Rectal smooth muscle tissue (tissue), 1 donor: ENCODE data around the gene MTG1.
"Not testable (repeated sequence)": the region's sequence is repeated elsewhere in the genome, so short reads cannot be mapped to it uniquely, and the experiment has no call there.

Experiments
- H3K27ac ChIP-seq: one replicate; pipeline ENCODE4 v1.7.0; 2013; ENCODE audit warnings: low read depth, low read length, inconsistent platforms
- H3K27me3 ChIP-seq: one replicate; pipeline ENCODE4 v1.7.0; 2013; ENCODE audit warnings: low read length; ENCODE audit not compliant: control insufficient read depth, insufficient read depth
- H3K36me3 ChIP-seq: one replicate; pipeline ENCODE4 v1.7.0; 2013; ENCODE audit warnings: low read length; ENCODE audit not compliant: control insufficient read depth, insufficient read depth
- H3K4me1 ChIP-seq: one replicate; pipeline ENCODE4 v1.7.0; 2013; ENCODE audit warnings: low read length; ENCODE audit not compliant: control insufficient read depth, insufficient read depth
- H3K4me3 ChIP-seq: one replicate; pipeline ENCODE4 v1.7.0; 2013; ENCODE audit warnings: low read length
- H3K9ac ChIP-seq: one replicate; pipeline ENCODE4 v1.7.0; 2013; ENCODE audit warnings: low read length

MTG1 gene

DNA sequence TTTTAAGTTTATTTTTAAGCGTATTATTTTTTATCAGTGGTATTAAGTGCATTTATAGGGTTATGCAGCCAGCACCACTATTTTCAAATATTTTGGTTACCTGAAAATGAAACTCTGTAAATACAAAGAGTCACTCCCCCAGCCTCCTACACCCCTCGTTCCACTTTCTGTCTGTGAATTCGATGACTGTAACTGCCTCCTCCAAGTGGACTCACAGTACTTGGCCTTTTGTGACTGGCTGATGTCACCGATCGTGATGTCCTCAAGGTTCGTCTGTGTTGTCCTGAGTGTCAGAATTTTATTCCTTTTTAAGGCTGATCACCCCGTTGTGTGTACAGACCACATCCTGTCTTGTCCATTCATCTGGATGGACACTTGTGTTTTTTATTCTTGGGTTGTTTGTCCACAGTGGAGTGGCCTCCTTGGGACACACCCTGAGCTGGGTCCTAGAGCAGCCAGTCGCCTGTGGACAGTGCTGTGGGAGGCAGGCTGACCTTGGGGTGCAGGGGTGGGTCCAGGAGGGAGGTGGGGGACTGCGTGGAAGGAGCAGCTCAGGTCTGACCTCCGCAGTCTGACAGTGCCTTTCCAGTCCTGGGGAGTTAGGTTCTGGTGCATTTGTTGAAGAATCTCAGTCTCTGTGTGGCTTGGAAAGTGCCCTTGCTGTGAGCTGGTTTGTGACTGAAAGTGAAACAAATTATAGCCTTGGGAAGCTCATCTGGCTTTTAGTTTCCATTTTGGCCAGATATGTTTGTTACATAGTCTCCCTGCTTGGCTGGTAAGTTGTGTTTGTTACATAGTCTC is 6.9 kb downstream of the MTG1 start:
- Histone ChIP-seq H3K9ac (no peak overlapping the region), H3K4me3 (no peak overlapping the region), H3K4me1 (no peaks in the 10 kb centered on the region), H3K36me3 (peaks cover 17% of the 10 kb centered on the region), H3K27ac (no peak overlapping the region), H3K27me3 (no peaks in the 10 kb centered on the region)

DNA sequence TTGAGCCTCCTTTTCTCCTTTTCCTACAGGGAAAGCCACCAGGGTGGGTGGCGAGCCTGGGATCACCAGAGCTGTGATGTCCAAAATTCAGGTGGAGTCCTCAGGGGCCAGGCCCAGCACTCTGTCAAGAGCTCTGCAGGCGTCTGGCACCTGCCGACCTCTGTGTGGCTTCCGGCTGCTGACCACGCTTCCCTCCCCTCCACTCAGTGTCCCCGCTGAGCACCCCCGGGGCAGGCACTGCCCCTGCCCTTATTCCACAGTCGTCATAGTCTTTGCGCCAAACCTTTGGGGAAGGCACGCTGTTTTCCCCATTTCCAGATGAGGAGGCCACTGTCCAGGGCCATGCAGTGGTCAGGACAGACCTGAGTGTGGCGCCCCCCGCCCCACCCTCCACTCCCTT is 7.5 kb downstream of the MTG1 start:
- H3K36me3 ChIP-seq, result peaks cover 13% of the 10 kb centered on the region
- H3K27ac ChIP-seq, result no peak overlapping the region
- H3K4me1 ChIP-seq, result no peaks in the 10 kb centered on the region
- no peaks in the 10 kb centered on the region for H3K27me3 ChIP-seq
- no peak overlapping the region for H3K9ac ChIP-seq
- H3K4me3 ChIP-seq, result no peak overlapping the region

DNA sequence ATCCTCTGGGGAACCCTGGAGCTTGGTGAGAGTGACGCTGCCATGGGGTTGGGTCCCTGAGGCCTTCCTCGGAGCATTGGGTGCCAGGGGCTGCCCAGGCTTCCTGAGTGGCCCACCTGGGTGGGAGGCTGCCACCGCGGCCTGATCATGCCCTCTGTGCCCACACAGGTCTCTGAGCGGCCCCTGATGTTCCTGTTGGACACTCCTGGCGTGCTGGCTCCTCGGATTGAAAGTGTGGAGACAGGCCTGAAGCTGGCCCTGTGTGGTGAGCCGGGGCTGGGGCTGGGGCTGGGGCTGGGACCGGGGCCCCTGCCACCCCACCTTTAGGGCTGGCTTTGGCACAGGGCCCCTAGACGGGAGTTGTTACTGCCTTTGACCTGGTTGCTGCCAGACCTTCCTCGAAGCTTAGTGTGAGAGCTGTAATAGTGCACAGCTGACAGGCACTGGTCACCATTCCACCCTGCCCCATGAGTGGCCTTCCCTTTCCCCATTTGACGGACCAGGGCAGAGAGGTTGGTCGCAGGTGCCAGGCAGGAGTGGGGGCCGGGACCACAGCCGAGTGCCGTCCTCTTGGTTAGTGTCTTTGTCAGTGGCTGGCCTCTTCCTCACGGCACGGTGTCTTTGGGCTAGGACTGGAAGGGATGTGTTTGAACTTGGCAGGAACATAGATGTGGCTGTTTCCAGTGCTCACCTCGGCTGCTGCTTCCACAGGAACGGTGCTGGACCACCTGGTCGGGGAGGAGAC is 8.2 kb downstream of the MTG1 start:
- Histone ChIP-seq H3K27me3 (no peaks in the 10 kb centered on the region), H3K36me3 (peaks cover 13% of the 10 kb centered on the region), H3K4me3 (no peak overlapping the region), H3K27ac (no peak overlapping the region), H3K9ac (no peak overlapping the region), H3K4me1 (no peaks in the 10 kb centered on the region)

DNA sequence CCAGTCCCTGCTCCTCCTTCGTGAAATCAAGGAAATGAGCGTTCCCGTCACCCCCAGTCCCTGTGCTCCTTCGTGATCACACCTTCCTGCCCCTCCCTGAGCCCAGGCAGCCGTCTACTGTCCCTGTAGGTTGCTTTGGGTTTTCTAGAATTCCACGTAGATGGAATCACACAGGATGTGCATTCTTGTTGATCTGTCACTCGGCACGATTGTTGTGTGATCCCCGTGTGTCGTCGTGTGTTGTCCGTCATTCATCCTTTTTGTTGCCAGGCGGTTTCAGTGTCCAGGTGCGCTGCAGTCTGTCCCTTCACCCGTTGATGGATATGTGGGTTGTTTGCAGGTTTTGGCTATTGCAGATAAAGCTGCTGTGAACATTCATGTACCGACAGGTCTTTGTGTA is 9.4 kb downstream of the MTG1 start:
- Histone ChIP-seq H3K4me3 (no peak overlapping the region), H3K27ac (no peak overlapping the region), H3K27me3 (no peaks in the 10 kb centered on the region), H3K4me1 (no peaks in the 10 kb centered on the region), H3K36me3 (peaks cover 16% of the 10 kb centered on the region), H3K9ac (no peak overlapping the region)

DNA sequence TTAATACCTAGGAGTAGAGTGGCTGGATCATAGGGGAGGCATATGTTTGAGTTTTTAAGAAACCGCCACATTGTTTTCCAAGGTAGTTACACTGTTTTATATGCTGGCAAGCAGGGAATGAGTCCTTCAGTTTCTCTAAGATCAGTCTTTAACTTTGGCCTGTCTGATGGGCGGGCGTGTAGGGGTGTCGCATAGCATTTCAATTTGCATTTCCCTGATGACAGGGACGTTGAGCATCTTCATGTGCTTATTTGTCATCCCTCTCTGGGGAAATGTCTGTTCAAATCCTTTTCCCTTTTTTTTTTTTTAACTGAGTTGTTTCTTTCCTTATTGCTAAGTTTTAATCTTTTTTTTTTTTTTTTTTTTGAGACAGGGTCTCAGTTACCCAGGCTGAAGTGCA is 9.8 kb downstream of the MTG1 start:
- peaks cover 16% of the 10 kb centered on the region for H3K36me3 ChIP-seq
- H3K9ac ChIP-seq, result no peak overlapping the region
- H3K4me1 ChIP-seq, result no peaks in the 10 kb centered on the region
- H3K27me3 ChIP-seq, result no peaks in the 10 kb centered on the region
- no peak overlapping the region for H3K4me3 ChIP-seq
- no peak overlapping the region for H3K27ac ChIP-seq

DNA sequence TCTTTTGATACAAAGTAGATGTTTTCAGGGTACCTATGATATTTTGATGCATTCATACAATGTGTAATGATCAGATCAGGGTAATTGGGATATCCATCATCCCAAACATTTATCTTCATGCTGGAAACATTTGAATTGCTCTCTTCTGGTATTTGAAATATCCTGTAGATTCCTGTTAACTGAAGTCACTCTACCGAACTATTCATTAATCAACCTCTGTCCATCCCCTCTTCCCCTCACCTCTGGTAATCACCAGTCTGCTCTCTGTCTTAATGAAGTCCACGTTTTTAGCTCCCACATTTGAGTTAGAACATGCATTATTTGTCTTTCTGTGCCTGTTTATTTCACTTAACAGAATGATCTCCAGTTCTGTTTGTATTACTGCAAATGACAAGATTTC is 11.3 kb downstream of the MTG1 start:
- H3K36me3 ChIP-seq, result peaks cover 18% of the 10 kb centered on the region

DNA sequence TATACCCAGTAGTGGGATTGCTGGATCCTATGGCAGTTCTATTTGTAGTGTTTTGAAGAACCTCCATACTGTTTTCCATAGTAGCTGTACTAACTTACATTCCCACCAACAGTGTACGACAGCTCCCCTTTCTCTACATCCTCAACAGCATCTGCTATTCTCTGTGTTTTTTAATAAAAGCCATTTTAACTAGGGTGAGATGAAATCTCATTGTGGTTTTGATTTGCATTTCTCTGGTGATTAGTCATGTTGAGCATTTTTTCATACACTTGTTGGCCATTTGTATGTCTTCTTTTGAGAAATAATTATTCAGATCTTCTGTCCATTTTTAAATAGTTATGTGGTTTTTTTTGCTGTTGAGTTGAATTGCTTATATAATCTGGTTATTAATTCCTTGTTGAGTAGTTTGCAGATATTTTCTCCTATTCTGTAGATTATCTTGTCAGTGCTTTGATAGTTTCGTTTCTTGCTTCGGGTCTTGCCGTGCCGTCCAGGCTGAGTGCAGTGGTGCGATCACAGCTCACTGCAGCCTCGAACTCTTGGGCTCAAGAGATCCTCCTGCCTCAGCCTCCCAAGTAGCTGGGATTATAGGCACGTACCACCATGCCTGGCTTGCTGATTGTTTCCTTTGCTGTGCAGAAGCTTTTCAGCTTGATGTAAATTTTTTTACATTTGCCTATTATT is 12.0 kb downstream of the MTG1 start:
- Histone ChIP-seq H3K4me3 (no peak overlapping the region), H3K36me3 (peaks cover 20% of the 10 kb centered on the region), H3K27me3 (no peaks in the 10 kb centered on the region), H3K4me1 (no peaks in the 10 kb centered on the region), H3K27ac (no peak overlapping the region), H3K9ac (no peak overlapping the region)

More for the DNA sequence above, 11.3 kb downstream of the MTG1 start:
- Histone ChIP-seq H3K27ac (no peak overlapping the region), H3K27me3 (no peaks in the 10 kb centered on the region), H3K4me1 (no peaks in the 10 kb centered on the region), H3K4me3 (no peak overlapping the region), H3K9ac (no peak overlapping the region)

DNA sequence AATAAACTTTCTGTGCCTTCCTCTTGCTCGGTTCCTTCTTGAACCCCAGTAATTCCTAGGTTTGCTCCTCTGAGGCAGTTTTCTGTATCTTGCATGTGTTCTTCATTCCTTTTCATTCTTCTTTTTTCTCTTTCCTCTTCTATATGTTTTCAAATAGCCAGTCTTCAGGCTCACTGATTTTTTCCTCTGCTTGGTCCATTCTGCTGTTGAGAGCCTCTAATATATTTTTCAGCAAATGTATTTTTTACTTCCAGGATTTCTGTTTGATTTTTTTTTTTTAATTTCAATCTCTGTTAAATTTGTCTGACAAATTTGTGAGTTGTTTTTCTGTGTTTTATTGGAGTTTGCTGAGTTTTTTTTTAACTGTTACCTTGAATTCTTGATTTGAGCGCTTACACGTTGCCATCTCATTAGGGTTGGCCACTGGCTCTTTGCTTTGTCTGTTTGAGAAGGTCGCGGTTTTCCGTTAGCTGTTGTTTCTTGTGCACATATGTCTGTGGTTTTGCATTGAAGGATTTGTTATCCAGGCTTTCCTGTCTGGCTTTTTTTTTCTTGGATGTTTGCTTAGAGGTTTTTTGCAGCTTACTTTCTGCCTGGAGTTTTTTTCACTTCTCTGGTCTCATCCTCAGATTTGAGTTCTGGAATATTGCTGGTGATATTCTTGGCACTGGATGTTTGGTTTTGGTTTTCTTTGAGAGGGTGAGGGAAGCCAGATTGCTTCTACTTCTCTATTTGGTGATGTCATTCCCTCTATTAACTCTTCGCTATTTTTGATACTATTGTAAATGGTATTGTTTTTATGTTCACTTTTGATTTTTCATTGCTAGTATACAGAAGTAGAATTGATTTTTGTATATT is 17.8 kb downstream of the MTG1 start:
- H3K36me3 ChIP-seq, result peaks cover 20% of the 10 kb centered on the region
- H3K4me1 ChIP-seq, result no peaks in the 10 kb centered on the region
- no peak overlapping the region for H3K27ac ChIP-seq
- H3K9ac ChIP-seq, result no peak overlapping the region
- H3K4me3 ChIP-seq, result no peak overlapping the region
- no peaks in the 10 kb centered on the region for H3K27me3 ChIP-seq

DNA sequence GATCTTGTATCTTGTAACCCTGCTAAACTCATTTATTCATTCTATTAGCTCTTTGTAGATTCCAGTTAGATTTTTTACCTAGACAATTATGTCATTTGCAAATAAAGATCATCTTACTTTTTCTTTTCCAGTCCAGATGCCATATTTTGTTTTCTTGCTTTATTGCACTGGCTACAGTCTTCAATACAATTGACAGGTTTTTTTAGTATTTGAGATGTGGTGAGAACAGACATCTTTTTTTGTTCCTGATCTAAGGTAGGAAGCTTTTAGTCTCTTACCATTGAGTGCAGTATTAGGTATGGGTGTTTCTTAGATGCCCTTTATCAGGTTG is 18.4 kb downstream of the MTG1 start:
- H3K4me1 ChIP-seq, result no peaks in the 10 kb centered on the region
- H3K9ac ChIP-seq, result no peak overlapping the region
- H3K4me3 ChIP-seq, result no peak overlapping the region
- H3K27me3 ChIP-seq, result no peaks in the 10 kb centered on the region
- no peak overlapping the region for H3K27ac ChIP-seq
- H3K36me3 ChIP-seq, result peaks cover 20% of the 10 kb centered on the region

DNA sequence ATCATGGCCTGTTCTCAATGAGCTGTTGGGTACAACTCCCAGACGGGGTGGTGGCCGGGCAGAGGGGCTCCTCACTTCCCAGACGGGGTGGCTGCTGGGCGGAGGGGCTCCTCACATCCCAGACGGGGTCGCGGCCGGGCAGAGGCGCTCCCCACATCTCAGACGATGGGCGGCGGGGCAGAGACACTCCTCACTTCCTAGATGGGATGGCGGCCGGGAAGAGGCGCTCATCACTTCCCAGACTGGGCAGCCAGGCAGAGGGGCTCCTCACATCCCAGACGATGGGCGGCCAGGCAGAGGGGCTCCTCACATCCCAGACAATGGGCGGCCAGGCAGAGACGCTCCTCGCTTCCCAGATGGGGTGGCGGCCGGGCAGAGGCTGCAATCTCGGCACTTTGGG is 20.4 kb downstream of the MTG1 start:
- H3K27me3 ChIP-seq, H3K4me1 ChIP-seq: not testable (repeated sequence)
- peaks cover 17% of the 10 kb centered on the region for H3K36me3 ChIP-seq

DNA sequence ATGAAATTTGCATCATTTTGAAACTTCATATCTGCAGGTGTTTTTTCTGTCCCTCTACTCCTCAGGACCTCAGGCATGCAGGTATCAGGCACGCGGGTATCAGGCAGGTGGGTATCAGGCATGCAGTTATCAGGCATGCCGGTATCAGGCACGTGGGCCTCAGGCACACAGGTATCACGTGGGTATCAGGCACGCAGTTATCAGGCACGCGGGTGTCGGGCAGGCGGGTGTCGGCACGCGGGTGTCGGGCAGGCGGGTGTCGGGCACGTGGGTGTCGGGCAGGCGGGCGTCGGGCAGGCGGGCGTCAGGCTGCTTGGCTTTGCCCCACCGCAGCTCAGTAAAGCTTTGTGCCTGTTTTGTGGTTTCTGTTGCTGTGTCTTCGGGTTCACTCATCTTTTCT is 21.8 kb downstream of the MTG1 start:
- no peak overlapping the region for H3K27ac ChIP-seq
- H3K36me3 ChIP-seq, result peaks cover 14% of the 10 kb centered on the region
- no peaks in the 10 kb centered on the region for H3K4me1 ChIP-seq
- H3K4me3 ChIP-seq, result no peak overlapping the region
- H3K27me3 ChIP-seq, result peaks cover 2% of the 10 kb centered on the region
- no peak overlapping the region for H3K9ac ChIP-seq

More for the DNA sequence above, 20.4 kb downstream of the MTG1 start:
- H3K27ac ChIP-seq, H3K4me3 ChIP-seq, H3K9ac ChIP-seq: not testable (repeated sequence)
